ENCODE measurements around the gene BMP2.

DNA sequence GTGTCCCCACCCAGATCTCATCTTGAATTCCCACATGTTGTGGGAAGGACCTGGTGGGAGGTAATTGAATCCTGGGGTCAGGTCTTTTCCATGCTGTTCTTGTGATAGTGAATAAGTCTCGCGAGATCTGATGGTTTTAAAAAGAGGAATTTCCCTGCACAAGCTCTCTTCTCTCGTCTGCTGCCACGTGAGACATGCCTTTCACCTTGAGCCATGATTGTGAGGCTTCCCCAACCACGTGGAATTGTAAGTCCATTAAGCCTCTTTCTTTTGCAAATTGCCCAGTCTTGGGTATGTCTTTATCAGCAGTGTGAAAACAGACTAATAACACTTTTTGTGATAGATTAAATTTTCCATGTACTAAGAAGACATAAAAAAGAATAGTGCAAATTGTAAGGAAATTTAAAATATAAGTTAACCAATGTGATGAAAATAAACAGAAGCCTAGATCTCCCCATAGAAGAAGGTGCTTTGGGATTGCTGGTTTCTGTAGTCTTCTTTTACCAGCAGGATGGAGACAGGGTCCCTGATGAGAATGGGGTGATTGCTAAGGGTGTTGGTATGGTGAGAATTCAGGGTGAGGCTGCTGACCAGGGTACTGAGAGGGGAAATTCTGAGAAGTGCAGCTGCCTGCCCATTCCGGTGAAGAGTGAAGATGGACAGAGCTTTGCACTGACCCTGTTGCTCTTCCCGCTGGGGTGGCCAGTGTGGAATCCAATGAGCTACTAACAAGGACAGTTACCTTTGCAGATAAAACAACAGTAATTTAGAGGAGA, 50.7 kb downstream of the BMP2 start:
- TF ChIP-seq POLR2A (IDR thresholded peaks at IDR 0.05) (no peak), CTCF (IDR thresholded peaks at IDR 0.05) (no peak)
